ENCODE data around the gene CEP95.

DNA sequence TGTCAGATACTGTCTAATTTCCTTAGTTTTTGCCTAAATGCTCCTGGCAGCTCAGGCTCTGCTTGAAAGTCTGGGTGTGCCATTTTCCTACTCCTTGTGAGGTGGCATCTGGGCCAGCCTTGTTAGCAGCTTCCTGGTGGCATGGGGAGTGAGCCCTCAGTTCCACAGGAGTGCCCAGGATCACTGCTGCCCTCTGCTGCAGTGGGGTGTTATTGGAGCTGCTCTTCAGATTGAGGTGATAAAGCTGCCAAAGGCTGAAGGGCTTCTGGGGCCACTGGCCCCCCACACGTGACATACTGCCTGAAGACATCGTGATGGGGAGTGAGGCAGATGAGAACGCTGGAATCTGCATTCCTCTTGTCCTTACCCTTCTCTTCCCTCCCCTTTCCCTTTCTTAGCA lies 27.4 kb downstream of the CEP95 start:
- TF ChIP-seq, protein P1, sequence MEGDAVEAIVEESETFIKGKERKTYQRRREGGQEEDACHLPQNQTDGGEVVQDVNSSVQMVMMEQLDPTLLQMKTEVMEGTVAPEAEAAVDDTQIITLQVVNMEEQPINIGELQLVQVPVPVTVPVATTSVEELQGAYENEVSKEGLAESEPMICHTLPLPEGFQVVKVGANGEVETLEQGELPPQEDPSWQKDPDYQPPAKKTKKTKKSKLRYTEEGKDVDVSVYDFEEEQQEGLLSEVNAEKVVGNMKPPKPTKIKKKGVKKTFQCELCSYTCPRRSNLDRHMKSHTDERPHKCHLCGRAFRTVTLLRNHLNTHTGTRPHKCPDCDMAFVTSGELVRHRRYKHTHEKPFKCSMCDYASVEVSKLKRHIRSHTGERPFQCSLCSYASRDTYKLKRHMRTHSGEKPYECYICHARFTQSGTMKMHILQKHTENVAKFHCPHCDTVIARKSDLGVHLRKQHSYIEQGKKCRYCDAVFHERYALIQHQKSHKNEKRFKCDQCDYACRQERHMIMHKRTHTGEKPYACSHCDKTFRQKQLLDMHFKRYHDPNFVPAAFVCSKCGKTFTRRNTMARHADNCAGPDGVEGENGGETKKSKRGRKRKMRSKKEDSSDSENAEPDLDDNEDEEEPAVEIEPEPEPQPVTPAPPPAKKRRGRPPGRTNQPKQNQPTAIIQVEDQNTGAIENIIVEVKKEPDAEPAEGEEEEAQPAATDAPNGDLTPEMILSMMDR (IDR thresholded peaks at IDR 0.05), result no peak
- TF ChIP-seq POLR2A (IDR thresholded peaks at IDR 0.05), result no peak

Data from ovary (tissue), 3 donors.